HFFc6 (cell line): Measurements from ENCODE around the gene FANCF. TPM values are rescaled to one million over a fixed set of nuclear protein-coding genes. Genes with fewer than 3 reads are reported as not detected.

ENCODE experiments used
- DNase-seq: peaks from one replicate; pipeline ENCODE4 v3.0.0-alpha.2; 2018
- H3K27ac Mint-ChIP-seq: 2 replicates; pipeline ENCODE4 v1.8.0; 2020; ENCODE audit warnings: mild to moderate bottlenecking, mixed read lengths
- H3K27me3 Mint-ChIP-seq: 2 replicates; pipeline ENCODE4 v1.8.0; 2021; ENCODE audit warnings: mild to moderate bottlenecking, moderate library complexity, mixed read lengths; ENCODE audit not compliant: insufficient read depth
- H3K36me3 Mint-ChIP-seq: 2 replicates; pipeline ENCODE4 v1.8.0; 2021; ENCODE audit warnings: low read depth, mixed read lengths
- H3K4me1 Mint-ChIP-seq: 2 replicates; pipeline ENCODE4 v1.8.0; 2020; ENCODE audit warnings: low read depth, mixed read lengths
- H3K4me3 Mint-ChIP-seq: 2 replicates; pipeline ENCODE4 v1.8.0; 2020; ENCODE audit warnings: mild to moderate bottlenecking, moderate library complexity, mixed read lengths
- H3K9me3 Mint-ChIP-seq: 2 replicates; pipeline ENCODE4 v1.8.0; 2020; ENCODE audit warnings: mild to moderate bottlenecking, mixed read lengths
- CTCF ChIP-seq: fragments of 200-600 bp; sonication (generic); IDR thresholded peaks from 2 replicates; pipeline ENCODE4 v1.5.0; 2021; ENCODE audit warnings: antibody characterized with exemption, mild to moderate bottlenecking
- total RNA-seq, 6 experiments: library from RNA; stranded (reverse); fragmentation: NEBNext Ultra II Directional; extraction: Animal tissue kit (Norgen Biotek cat#: 25700); gene quantifications; 2 replicates in 1 of 6; 3 replicates in 5 of 6; pipeline ENCODE4 v1.2.3, GENCODE V29; 2021

FANCF gene
- total RNA-seq, 6 experiments from 2014 or later = 5.9 to 6.8 (median 6.5) TPM

GRCh38 chr11:22617868-22618267 lies 7.8 kb downstream of the FANCF start:
- H3K36me3 Mint-ChIP-seq = 0 out of 2 replicates have a peak, but pooled peaks cover 3% of the 10 kb centered on the region
- TF ChIP-seq CTCF = no peak

GRCh38 chr11:22603933-22604332 lies 21.7 kb downstream of the FANCF start:
- Mint-ChIP-seq H3K9me3 (peaks cover 10% of the 10 kb centered on the region; the same call in 1 of the 2 replicates), H3K4me3 (no peak overlapping the region), H3K27me3 (no peaks in the 10 kb centered on the region), H3K27ac (no peak overlapping the region), H3K36me3 (no peaks in the 10 kb centered on the region), H3K4me1 (no peaks in the 10 kb centered on the region)
- no peak for TF ChIP-seq CTCF
- DNase-seq = no peak

More at GRCh38 chr11:22617868-22618267, 7.8 kb downstream of the FANCF start:
- H3K9me3 Mint-ChIP-seq = no peaks in the 10 kb centered on the region
- DNase-seq = no peak
- H3K27me3 Mint-ChIP-seq = no peaks in the 10 kb centered on the region
- no peaks in the 10 kb centered on the region for H3K4me1 Mint-ChIP-seq
- no peak overlapping the region for H3K4me3 Mint-ChIP-seq
- H3K27ac Mint-ChIP-seq = no peak overlapping the region

- Mint-ChIP-seq H3K9me3 (peaks cover 12% of the 10 kb centered on the region; the same call in 1 of the 2 replicates), H3K27me3 (no peaks in the 10 kb centered on the region; the same call in 1 of the 2 replicates), H3K36me3 (no peaks in the 10 kb centered on the region), H3K27ac (no peak overlapping the region), H3K4me3 (no peak overlapping the region), H3K4me1 (no peaks in the 10 kb centered on the region)
- TF ChIP-seq CTCF = no peak
- no peak for DNase-seq
Observed at GRCh38 chr11:22602504-22602903, 23.1 kb downstream of the FANCF start.

GRCh38 chr11:22599458-22599857 lies 26.2 kb downstream of the FANCF start:
- H3K27me3 Mint-ChIP-seq = no peaks in the 10 kb centered on the region; the same call in 1 of the 2 replicates
- H3K4me3 Mint-ChIP-seq = no peak overlapping the region
- H3K27ac Mint-ChIP-seq = no peak overlapping the region
- DNase-seq = no peak
- H3K36me3 Mint-ChIP-seq = no peaks in the 10 kb centered on the region
- H3K4me1 Mint-ChIP-seq = no peaks in the 10 kb centered on the region
- peaks cover 20% of the 10 kb centered on the region for H3K9me3 Mint-ChIP-seq
- no peak for TF ChIP-seq CTCF

GRCh38 chr11:22597062-22597461 lies 28.6 kb downstream of the FANCF start:
- H3K4me1 Mint-ChIP-seq = no peaks in the 10 kb centered on the region
- no peak overlapping the region for H3K27ac Mint-ChIP-seq
- no peak overlapping the region for H3K4me3 Mint-ChIP-seq
- H3K27me3 Mint-ChIP-seq = no peaks in the 10 kb centered on the region; the same call in 1 of the 2 replicates
- no peak for TF ChIP-seq CTCF
- H3K9me3 Mint-ChIP-seq = peaks cover 35% of the 10 kb centered on the region
- DNase-seq = no peak
- H3K36me3 Mint-ChIP-seq = no peaks in the 10 kb centered on the region

- DNase-seq = no peak
- Mint-ChIP-seq H3K27ac (no peak overlapping the region), H3K36me3 (no peaks in the 10 kb centered on the region), H3K9me3 (peaks cover 4% of the 10 kb centered on the region), H3K27me3 (no peaks in the 10 kb centered on the region), H3K4me1 (no peaks in the 10 kb centered on the region), H3K4me3 (no peak overlapping the region)
- TF ChIP-seq CTCF = no peak
Observed at GRCh38 chr11:22584976-22585375, 40.6 kb downstream of the FANCF start.
